HG03442 (cell line): ENCODE data around the gene EQTN.
"Not testable (repeated sequence)": the region's sequence is repeated elsewhere in the genome, so short reads cannot be mapped to it uniquely, and the experiment has no call there.

ENCODE experiments used
- ATAC-seq: cut with Tn5 transposase; IDR thresholded peaks from one replicate; pipeline ENCODE4 v1.9.1; 2021; ENCODE audit warnings: mild to moderate bottlenecking, moderate library complexity; ENCODE audit not compliant: unreplicated experiment

EQTN gene

DNA sequence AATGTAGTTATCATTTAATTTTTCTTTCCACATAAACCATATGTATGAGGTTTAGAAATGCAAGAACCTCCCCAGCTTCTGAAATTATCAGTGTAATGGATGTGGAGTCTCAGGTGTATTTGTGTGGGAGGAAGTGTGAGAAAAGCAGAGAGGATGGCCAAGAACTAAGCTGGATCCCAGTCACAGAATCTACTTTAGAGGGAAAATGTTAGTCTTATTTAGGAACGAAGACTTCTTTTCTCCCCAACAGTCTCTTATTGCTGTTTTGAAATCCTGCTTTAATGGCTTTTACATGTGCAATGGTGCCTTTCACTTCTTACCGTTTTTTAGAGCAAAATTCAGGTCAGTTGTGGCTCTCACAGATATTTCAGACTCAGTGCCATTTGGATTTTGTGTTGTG, 3.0 kb downstream of the EQTN start:
- ATAC-seq = no peak

DNA sequence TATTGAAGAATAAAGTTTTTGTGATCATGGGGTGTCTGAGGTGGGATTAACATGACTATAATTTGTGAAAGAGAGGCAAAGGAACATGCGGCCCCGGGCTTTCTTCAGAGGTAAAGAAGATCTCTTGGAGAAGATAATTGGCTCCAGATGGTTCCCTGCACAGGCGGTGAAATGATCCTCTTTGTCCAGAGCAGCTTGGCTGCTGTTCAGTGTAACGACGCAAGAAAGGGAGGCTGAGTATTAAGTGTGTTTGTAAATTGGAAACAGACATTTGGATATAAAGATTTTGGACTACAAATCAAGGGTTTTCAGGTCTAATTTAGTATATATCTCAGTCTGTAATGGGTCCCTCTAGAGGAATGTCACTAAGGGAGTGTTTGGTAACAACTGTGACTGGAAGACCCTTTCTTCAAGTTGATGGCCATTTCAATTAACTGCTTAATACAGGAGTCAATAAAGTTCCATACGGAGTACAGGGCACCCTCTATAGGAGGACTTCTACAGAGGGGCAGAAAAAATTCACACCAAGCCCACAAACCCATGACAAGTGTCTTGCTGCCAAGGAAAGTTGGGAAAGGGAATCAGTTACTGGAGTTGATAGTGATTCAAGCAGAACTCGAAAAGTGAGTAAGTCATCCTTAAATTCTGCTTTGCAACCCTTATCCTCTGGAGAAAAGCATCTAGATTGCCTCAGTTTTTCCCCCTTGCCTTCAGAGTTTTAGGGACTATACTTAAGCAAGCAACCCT, 4.1 kb downstream of the EQTN start:
- ATAC-seq = no peak

DNA sequence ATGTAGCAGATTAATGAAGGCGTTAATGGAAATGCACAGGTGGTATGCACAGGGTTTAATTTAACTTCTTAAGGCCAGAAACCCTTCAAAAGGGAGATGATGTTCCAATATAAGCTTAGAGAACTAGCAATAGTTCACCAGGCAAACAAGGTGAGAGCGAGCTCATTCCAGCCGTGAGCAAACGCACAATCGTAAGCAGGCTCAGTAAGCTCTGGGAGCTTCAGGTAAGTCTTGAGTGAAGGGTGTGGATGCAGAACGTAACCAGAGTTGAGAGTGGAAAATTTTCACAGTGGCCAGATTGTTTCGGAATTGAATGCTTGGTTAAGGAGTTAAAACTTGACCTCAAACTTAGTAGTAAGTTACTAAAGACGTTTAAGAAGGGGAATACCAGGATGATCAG, 5.7 kb downstream of the EQTN start:
- ATAC-seq = no peak

DNA sequence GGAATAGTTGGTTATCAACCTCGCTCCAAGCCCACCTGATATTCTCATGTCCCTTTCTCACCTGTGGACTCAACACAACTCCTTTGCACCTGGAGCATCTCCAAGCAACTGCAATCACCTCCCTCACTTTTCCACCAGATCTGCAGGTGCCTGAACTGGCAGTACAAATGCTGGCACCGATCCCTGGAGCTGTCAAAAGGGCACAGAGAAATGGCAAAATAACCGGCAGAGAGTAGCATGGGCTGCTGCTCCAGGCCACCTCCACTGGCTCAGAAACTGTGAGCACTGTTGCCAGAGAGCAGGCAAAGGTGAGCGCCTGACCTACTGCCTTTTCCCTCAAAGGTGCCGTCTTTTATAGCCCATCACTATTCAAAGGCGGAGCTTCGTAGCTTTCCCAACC, 14.7 kb downstream of the EQTN start:
- ATAC-seq = no peak

DNA sequence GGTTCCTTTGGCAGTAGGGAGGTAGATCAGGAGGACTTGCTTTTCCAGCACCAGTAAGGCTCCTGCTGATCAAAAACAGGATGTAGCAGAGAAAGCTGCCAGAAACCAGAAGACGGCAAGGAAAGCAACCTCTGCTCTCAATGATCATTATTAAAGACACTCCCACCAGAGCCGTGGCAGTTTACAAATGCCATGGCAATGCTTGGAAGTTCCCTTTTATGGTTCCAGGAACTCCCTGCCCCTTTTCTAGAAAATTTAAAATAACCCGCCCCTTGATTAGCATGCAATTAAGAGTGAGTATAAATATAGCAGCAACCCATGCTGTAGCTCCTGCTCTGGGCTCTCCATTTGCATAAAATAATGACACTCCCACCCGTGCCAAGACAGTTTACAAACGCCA, 16.1 kb downstream of the EQTN start:
- ATAC-seq = no peak

DNA sequence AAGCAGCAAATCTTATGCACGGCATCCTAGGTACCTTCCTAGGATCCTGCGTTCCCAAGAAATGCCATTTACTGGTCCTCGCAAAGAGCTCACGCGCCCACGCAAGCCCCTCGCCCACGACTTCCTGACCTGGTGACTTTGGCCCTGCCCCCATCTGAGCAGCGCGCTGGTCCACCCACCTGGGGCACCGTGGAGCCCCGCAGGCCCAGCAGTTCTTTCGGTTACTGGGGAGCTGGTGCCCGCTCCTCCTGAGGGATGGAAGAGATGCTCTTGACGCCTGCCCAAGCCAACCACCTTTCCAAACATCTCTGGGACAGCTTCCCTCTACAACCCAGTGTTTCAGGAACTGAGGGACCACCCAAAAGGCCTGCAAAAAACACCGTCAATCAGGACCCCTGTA, 16.7 kb downstream of the EQTN start:
- ATAC-seq = no peak

DNA sequence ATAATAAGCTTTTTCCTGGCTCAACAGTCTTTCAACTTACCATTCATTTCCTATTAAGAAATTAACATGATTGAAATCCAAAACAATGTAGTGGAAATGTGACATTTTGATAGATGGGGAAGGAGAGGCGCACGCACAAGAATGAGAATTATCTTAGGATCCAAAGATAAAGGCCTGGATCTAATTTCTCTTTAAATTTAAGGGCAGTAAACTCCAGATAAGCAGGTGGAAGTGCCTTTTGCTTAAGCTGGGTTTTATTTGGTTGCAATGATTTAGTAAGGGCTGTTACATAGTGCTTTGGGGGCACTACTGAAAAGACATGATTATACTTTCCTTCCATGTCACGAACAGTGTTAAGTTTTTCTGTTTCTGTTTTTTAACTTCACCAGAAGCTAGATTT, 17.3 kb downstream of the EQTN start:
- no peak for ATAC-seq

DNA sequence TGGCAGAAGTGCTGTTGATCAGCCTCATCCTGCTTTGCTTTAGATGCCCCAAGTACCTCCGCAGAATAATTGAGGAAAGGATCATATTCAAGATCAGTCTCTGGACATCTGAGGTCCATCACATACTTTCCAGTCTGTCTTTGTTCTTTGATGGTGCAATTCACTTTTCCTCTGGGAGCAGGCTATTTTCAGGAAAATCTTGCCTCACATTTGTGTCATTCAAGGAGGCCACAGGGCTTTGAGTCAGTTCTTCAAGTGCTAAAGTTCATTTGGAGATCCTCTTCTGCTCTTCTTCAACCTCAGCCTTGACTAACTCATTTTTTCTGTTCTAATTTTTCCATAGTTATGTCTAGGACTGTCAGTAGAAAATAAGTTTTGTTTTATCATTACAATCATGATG, 18.6 kb downstream of the EQTN start:
- no peak for ATAC-seq

DNA sequence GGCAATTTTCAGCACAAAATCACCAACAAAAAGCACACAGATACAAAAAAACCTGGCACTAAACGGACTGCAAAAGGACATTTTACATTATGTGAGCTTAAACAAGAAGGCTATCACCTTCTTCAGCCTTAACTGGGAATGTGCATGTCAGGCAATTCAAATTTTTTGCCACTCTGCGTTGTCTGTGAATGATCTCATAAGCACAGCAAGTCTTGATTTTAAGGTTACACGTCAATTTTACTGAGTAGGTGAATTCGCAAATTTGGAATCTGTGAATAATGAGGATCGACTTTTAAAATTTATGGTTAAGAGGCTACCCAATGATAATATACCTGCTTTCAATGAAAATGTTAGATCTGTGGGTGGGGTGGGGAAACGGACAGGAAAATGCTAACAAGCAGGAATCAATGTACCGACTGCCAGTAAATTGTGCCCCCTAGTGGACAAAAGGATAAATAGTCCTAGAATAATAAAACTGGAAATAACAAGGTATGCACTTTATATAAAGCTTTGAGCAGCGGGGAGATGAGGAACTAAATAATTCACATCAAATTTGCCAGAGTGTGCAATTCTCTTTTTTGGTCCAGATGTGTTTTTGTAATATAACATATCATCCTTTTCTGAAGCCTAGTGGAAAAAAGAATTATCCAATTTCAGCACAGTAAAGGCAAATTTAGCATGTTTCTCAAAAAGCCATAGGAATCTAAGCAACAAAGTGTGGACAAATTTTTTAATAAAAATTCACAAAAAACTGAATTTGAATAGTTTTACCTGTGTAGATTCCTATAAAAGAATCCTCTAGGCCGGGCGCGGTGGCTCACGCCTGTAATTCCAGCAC, 20.5 kb downstream of the EQTN start:
- ATAC-seq = peak; percentile 39

DNA sequence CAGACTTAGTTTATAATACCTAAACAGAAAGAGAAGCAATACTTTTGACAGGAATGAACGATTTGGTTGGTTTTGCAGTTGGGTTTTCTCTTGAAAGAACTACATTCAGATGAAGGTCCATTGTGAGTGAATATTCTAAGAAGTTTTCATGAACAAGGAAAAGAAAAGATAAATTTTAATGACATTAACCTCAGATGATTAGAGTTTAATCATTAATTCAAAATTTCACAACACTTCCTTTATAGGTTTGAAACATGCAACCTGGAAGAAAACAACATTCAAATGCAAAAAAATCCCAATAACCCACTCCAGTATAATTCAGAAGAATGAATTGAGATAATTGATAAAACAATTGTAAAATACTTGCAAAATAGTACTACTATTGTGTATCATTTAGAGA, 23.8 kb downstream of the EQTN start:
- no peak for ATAC-seq

DNA sequence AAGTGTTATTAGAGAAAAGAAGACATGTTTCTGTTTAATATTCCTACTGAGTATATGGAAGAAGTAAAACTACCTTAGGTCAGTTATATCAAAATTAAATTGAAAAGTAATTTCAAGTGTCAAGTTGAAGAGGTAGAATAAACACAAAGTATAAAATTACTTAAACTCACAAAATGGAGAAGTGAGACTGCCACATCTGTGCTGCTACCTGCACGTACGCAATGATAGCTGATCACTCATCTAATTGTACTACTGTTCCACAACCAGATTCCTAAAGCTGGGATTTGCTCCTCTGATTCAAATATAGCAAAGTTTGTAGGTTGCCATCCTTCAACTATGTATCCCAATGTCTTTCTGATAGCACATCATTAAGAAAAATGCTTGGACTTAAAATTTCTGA, 24.8 kb downstream of the EQTN start:
- ATAC-seq = no peak

DNA sequence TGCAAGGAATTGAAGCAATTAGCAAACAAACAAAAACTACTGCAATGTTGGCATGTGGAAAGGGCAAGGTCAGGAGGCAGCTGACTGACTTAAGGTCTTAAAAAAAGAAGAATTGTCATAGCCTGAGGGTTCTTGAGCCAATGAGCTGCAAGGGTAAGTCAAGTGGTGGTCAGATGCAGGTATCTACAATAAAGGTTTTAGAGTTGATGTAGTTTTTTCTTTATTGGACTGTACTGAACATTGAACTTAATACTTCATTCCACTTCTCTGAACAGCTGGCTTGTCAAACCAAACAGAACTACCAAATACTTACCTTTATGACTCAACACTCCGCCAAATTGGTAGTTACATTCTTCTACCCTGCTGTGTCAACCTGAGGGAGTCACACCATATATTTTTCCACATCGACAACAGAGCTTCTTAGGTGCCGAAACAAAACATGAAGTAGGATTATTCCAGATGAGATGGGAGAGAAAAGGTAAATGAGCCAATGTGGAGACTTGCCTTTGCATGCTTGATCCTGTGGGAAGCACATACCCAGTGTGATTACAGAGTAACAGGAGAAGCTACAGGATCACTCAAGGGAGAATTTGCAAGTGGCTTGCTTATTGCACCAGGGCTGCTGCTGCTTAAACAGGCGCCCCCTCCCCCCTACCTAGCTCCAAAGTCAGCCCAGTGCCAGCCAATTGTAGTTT, 35.3 kb downstream of the EQTN start:
- no peak for ATAC-seq

DNA sequence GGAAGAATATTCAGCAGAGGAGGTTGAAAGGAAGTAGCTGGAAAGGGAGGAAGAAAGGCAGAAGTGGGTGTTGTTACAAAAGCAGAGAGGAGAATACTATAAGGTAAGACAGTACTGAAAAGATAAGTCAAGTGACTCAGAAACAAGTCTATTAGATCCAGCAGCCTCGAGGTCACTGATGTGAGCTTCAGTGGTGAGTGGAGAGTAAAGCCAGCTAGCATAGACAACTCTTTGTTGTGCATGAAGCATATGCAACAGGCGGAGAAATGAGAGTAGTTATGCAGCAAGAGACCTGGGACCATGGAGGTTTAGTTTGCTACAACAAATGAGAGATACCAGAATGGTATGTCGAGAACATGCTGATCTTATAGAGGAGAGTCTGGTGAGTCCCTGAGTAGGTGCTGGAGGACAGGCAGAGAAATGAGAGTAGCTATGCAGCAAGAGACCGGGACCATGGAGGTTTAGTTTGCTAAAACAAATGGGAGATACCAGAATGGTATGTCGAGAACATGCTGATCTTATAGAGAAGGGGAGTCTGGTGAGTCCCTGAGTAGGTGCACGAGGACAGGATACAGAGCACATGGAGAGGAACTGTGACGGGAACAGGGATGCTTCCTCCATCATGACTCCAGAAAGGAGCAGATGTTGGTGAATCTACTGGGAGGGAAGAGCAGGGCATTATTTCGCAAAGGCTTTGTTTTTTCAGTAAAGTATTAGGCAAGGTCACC, 36.0 kb downstream of the EQTN start:
- ATAC-seq = no peak

DNA sequence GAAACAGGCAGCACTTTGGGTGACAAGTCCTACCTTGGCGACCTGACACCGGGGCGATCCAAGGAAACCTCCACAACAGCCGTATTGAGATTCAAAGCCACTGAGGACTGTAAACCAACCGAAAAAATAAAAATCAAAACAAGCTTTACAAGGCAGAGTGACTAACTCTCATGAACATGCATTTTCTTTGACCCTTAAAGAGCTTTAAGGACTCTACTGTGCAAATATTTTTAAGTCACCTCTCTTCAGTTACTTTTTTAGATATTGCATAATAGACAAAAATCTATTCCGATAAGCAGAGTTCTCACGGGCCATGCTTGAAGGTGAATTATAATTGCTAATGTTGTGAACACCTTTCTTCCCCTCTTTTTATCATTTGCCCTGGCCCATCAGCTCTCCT, 38.3 kb downstream of the EQTN start:
- no peak for ATAC-seq

DNA sequence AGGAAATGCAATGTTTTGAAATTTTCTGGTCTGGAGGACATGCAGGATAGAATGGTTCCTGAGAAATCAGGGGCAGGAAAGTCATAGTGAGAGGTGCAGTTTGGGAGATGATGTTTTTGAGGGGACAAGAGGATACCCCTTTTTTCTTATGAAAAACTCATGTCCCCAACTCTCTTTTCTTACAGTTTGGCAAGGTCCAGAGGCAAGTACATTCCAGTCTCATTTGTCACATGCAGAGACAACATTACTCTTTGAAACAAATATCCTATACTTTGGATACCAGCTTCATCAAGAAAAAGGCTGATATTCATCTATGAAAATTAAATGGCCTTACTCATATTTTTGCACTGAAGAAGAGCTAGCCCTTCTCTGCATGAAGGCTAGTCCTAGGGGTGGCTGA, 48.2 kb downstream of the EQTN start:
- ATAC-seq = no peak

DNA sequence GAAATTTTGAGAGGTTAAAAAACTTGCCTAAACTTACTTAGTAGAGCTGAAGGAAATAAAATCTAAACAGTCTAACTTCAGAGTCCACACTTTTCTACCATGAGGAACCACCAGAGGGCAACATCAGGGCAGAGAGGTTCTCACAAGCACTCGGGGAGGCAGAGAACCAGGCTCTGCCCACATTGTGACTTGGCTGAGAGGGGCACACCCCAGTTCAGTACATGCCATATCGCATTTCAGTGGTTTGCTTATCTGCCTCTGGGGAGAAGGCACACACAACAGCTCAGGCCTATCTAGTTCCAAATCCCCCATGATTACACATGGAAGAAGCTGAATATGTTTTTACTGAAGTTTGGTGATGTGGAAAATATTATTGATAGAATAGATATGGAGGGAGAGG, 49.2 kb downstream of the EQTN start:
- peak; percentile 87 for ATAC-seq

DNA sequence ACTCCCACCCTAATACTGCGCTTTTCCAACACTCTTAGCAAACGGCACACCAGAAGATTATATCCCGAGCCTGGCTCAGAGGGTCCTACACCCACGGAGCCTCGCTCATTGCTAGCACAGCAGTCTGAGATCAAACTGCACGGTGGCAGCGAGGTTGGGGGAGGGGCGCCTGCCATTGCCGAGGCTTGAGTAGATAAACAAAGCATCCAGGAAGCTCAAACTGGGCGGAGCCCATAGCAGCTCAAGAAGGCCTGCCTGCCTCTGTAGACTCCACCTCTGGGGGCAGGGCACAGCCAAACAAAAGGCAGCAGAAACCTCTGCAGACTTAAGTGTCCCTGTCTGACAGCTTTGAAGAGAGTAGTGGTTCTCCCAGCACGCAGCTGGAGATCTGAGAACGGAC, 57.3 kb downstream of the EQTN start:
- not testable (repeated sequence) for ATAC-seq
